MCF 10A (cell line): ENCODE measurements around the gene SOCS3. TPM values are rescaled to one million over a fixed set of nuclear protein-coding genes. Genes with fewer than 3 reads are reported as not detected.

Source experiments
- BruUV-seq: library from RNA; stranded (reverse); fragments of 400-500 nt; replicated peaks from 2 replicates; lab custom pipeline; 2021; lab: Mats Ljungman, UMichigan
- CTCF ChIA-PET: fragments of 300-600 bp; sonication (Branson Sonifier 250); formaldehyde crosslinking; extraction: SDS; loops from one replicate; lab custom pipeline; 2021; ENCODE audit warnings: antibody characterized with exemption, inconsistent platforms; lab: Yijun Ruan, JAX
- POLR2A ChIA-PET: fragments of 300-600, 350-650 bp; sonication (Branson Sonifier 250); formaldehyde crosslinking; extraction: SDS; loops from one replicate; lab custom pipeline; 2020; ENCODE audit warnings: antibody characterized with exemption, inconsistent platforms; lab: Yijun Ruan, JAX
- DNase-seq: peaks from one replicate; pipeline ENCODE4 v3.0.0-alpha.2; 2018; ENCODE audit not compliant: unreplicated experiment
- H3K27ac Mint-ChIP-seq: one replicate; pipeline ENCODE4 v1.8.0; 2022; ENCODE audit warnings: mild to moderate bottlenecking, low read depth, mixed read lengths; ENCODE audit not compliant: unreplicated experiment
- H3K27me3 Mint-ChIP-seq: one replicate; pipeline ENCODE4 v1.8.0; 2022; ENCODE audit warnings: mixed read lengths; ENCODE audit not compliant: insufficient read depth, unreplicated experiment
- H3K36me3 Mint-ChIP-seq: one replicate; pipeline ENCODE4 v1.8.0; 2022; ENCODE audit warnings: mild to moderate bottlenecking, moderate library complexity, mixed read lengths; ENCODE audit not compliant: insufficient read depth, unreplicated experiment
- H3K4me1 Mint-ChIP-seq: one replicate; pipeline ENCODE4 v1.8.0; 2022; ENCODE audit warnings: mixed read lengths; ENCODE audit not compliant: insufficient read depth, unreplicated experiment
- H3K4me3 Mint-ChIP-seq: one replicate; pipeline ENCODE4 v1.8.0; 2022; ENCODE audit warnings: mild to moderate bottlenecking, moderate library complexity, mixed read lengths; ENCODE audit not compliant: unreplicated experiment
- H3K9me3 Mint-ChIP-seq: one replicate; pipeline ENCODE4 v1.8.0; 2022; ENCODE audit warnings: mixed read lengths; ENCODE audit not compliant: unreplicated experiment
- CTCF ChIP-seq: fragments of 200-600 bp; IDR thresholded peaks from one replicate; pipeline ENCODE4 v1.8.0; 2022; ENCODE audit warnings: antibody characterized with exemption, mild to moderate bottlenecking; ENCODE audit not compliant: unreplicated experiment
- intact Hi-C: fragments of 100-400 bp; cut with micrococcal nuclease; formaldehyde crosslinking; loops from 2 replicates; pipeline ENCODE4 v1.14.1; 2022
- total RNA-seq: library from RNA; stranded (reverse); gene quantifications from 2 replicates; pipeline ENCODE4 v1.2.3, GENCODE V29; 2022

SOCS3 gene
- total RNA-seq, 1 experiment from 2014 or later, result 2.5 TPM

DNA sequence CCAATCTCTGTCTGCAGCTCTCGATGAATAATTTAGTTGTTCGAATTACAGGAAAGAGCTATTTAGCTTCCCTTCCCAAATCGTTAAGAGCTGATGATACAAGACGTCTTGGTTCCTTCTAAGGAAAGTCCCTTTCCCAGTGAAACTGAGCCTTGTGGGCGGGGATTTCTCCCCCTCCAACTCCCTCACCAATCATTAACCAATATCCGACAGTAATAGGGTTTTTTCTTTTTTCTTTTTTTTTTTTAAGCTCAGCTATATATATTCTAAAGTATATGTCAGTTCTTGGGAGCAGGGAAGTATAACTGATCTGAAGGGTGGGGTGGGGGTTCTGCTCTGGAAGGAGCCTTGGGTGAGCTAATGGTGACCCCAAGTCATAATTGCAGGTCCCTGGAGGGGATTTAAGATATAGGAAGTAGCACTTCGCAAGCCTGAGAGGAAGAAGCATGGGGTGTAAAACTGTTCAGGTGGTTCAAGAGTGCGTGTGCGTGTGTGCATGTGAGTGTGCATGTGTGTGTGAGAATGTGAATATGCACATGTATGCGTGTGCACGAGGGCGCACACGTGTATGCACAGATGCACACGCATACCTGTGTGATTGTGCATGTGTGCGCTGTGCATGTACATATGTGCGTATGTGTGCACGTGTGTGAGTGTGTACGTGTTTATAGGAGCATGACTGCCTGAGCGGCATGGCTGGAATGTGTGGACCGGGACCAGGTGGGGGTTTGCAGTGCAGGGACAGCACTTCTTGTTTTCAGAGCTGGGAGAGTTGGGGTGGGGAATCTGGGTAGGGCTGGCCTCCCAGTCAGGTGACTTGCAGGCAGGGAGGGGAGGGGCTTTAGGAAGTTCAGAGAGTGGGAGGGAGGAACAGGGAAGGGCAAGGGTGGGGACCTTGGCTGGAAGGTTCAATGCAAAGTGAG lies 42.7 kb downstream of the SOCS3 start:
- intact Hi-C loops, result no loop called here
- Mint-ChIP-seq H3K9me3 (no peaks in the 10 kb centered on the region), H3K36me3 (peaks cover 3% of the 10 kb centered on the region), H3K4me1 (peaks cover 42% of the 10 kb centered on the region), H3K27me3 (peaks cover 12% of the 10 kb centered on the region), H3K27ac (peak overlapping the region; percentile 52), H3K4me3 (peak overlapping the region; percentile 57)
- TF ChIP-seq CTCF, result no peak
- DNase-seq, result peak; percentile 63
- ChIA-PET POLR2A (interaction anchor here (0.7 to 5.3 kb wide), 9 partner anchors 8 to 61 kb away, joined by 3 to 60 read pairs (median 6); partner anchors contain the start of genes PGS1 and SOCS3), CTCF (interaction anchor here (0.5 to 3.3 kb wide), 7 partner anchors 18 to 1254 kb away, joined by 3 to 10 read pairs (median 4); no protein-coding TSS in a partner anchor)
- BruUV-seq, result no TSS peak

GRCh38 chr17:78316115-78316866 lies 43.6 kb downstream of the SOCS3 start:
- Mint-ChIP-seq H3K27me3 (peaks cover 19% of the 10 kb centered on the region), H3K4me1 (peaks cover 42% of the 10 kb centered on the region), H3K27ac (peak overlapping the region; percentile 52), H3K4me3 (peak overlapping the region; percentile 57), H3K36me3 (peaks cover 7% of the 10 kb centered on the region), H3K9me3 (no peaks in the 10 kb centered on the region)
- TF ChIP-seq CTCF, result no peak
- intact Hi-C loops, result no loop called here
- no TSS peak for BruUV-seq
- POLR2A ChIA-PET, result interaction anchor here (0.9 to 5.3 kb wide), 11 partner anchors 9 to 188 kb away, joined by 3 to 60 read pairs (median 4); partner anchors contain the start of genes PGS1 and TMC6
- CTCF ChIA-PET, result interaction anchor here (0.6 to 3.3 kb wide), 6 partner anchors 26 to 1253 kb away, joined by 3 to 10 read pairs (median 5); no protein-coding TSS in a partner anchor
- DNase-seq, result no peak

DNA sequence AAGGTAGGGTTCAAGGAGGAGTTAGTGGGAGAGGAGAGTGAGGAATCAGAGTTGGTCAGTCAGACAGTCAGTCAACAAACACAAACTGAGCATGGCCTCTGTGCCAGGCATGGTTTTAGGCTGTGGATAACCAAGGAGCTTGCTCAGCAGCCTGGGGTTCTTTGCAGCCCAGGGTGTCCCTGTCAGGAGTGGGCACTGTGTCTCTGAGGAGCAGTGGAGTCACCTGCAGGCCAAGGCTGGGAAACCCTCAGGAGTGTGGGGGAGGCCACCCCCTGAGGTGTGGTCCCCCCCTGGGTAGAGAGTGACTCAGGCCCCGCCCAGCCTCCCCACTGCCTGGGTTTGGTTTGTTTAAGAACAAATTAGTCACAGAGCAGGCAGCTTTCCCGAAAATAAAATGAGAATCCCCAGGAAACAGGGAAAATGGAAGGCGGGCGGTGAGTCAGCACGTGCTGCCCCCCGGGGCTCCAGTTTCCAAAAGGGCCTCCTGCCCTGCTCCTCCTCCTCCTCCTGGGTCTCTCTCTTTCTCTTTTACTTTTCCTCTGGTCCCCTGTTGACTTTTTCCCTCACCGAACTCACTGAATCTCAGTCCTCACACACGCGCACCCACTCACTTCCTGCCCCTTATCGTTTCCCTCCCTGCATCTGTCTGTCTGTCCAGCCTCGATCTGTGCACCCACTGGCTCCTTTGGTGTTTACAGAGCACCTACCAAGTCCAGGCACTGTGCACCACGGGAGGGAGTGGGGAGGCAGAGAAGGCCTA lies 44.3 kb downstream of the SOCS3 start:
- Mint-ChIP-seq H3K36me3 (peaks cover 7% of the 10 kb centered on the region), H3K27ac (peak overlapping the region; percentile 52), H3K9me3 (no peaks in the 10 kb centered on the region), H3K27me3 (peaks cover 19% of the 10 kb centered on the region), H3K4me1 (peaks cover 42% of the 10 kb centered on the region), H3K4me3 (peak overlapping the region; percentile 50)
- ChIA-PET POLR2A (interaction anchor here (0.9 to 5.3 kb wide), 11 partner anchors 14 to 187 kb away, joined by 3 to 60 read pairs (median 6); partner anchors contain the start of genes PGS1 and TMC6), CTCF (interaction anchor here (0.6 to 3.3 kb wide), 7 partner anchors 14 to 1059 kb away, joined by 3 to 10 read pairs (median 4); no protein-coding TSS in a partner anchor)
- intact Hi-C loops, result loop anchor here (1.0 to 2.0 kb wide), 3 partner anchors 26 to 45 kb away; partner anchors contain the start of gene SOCS3
- peak; percentile 97 for DNase-seq
- TF ChIP-seq CTCF, result no peak
- BruUV-seq, result TSS peak; percentile 59
